GM20000 (cell line): ENCODE data around the gene CASP9.

Source experiments
- DNase-seq: peaks from one replicate; pipeline ENCODE4 v3.0.0; 2012; ENCODE audit warnings: low spot score
- TF ChIP-seq, protein P1 (sequence below): IDR thresholded peaks from 2 replicates; pipeline ENCODE4 v1.5.1; 2012; ENCODE audit warnings: mild to moderate bottlenecking, control low read depth; ENCODE audit errors: extremely low read depth, missing control alignments

The CASP9 gene

DNA sequence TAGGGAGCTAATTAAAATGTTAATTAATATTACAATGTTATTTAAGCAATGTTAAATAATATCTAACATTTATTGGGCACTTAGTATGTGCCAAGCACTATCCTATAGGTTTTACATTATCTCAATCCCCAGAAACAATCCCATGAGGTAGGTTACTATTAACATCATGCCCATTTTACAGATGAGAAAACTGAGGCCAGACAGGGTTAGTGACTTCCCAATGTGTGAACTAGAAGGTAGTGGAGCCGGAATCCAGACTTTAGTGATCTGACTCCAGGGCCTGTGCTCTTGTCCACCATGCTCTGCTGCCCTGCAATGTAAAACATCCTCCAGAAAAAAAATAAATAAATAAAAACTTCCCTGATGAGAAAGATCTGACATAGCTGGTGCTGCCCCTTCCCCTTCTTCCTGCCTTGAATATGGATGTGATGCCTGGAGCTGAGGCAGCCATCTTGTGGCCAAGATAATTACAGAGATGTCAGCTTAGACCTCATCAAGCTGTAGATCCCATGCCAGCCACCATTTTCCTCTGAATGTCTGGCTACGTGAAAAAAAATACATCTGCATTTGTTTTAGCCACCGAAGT is 75.0 kb downstream of the CASP9 start:
- no peak for DNase-seq

DNA sequence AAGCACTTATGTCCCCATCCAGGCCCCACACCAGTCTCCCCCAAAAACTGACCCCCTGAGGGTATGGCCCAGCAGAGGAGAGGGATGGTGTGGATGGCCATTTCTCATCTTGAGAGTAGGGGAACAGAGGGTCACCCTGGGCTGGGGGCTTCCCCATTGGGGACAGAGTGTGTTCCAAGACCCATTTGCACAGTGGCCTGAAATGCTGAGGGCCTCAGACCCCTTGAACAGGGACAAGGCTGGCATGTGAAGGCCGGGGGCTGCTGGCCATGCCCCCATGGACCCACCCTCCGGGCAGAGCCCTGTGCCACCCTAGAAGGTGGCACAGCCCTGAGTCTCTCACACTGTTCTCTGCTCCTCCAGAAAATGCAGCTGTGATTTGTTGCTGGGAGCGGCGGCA is 77.8 kb downstream of the CASP9 start:
- DNase-seq, result no peak
- TF ChIP-seq, protein P1, sequence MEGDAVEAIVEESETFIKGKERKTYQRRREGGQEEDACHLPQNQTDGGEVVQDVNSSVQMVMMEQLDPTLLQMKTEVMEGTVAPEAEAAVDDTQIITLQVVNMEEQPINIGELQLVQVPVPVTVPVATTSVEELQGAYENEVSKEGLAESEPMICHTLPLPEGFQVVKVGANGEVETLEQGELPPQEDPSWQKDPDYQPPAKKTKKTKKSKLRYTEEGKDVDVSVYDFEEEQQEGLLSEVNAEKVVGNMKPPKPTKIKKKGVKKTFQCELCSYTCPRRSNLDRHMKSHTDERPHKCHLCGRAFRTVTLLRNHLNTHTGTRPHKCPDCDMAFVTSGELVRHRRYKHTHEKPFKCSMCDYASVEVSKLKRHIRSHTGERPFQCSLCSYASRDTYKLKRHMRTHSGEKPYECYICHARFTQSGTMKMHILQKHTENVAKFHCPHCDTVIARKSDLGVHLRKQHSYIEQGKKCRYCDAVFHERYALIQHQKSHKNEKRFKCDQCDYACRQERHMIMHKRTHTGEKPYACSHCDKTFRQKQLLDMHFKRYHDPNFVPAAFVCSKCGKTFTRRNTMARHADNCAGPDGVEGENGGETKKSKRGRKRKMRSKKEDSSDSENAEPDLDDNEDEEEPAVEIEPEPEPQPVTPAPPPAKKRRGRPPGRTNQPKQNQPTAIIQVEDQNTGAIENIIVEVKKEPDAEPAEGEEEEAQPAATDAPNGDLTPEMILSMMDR, result no peak

More for the DNA sequence above, 75.0 kb downstream of the CASP9 start:
- TF ChIP-seq, protein P1, result no peak

DNA sequence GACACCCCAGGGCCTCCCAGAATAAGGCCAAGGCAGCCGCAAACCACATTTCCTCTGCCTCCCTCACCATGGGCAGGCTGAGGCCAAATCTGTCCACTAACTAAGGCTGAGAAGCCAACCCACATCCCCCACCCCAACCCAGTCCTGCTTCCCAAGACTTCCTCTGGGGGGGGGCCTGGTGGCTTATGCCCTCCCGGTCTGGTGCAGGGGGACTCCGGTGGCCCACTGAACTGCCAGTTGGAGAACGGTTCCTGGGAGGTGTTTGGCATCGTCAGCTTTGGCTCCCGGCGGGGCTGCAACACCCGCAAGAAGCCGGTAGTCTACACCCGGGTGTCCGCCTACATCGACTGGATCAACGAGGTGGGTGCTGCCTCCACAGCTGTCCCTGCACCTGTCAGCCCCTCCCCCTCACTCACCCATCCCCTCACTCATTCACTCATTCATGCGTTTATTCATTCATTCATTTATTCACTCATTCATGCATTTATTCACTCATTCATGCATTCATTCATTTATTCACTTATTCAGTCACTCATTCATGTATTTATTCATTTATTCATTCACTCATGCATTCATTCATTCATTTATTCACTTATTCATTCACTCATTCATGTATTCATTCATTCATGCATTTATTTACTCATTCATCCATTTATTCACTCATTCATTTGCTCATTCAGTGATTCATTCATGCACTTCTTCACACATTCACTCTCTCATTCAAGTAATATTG is 78.5 kb downstream of the CASP9 start:
- no peak for DNase-seq

DNA sequence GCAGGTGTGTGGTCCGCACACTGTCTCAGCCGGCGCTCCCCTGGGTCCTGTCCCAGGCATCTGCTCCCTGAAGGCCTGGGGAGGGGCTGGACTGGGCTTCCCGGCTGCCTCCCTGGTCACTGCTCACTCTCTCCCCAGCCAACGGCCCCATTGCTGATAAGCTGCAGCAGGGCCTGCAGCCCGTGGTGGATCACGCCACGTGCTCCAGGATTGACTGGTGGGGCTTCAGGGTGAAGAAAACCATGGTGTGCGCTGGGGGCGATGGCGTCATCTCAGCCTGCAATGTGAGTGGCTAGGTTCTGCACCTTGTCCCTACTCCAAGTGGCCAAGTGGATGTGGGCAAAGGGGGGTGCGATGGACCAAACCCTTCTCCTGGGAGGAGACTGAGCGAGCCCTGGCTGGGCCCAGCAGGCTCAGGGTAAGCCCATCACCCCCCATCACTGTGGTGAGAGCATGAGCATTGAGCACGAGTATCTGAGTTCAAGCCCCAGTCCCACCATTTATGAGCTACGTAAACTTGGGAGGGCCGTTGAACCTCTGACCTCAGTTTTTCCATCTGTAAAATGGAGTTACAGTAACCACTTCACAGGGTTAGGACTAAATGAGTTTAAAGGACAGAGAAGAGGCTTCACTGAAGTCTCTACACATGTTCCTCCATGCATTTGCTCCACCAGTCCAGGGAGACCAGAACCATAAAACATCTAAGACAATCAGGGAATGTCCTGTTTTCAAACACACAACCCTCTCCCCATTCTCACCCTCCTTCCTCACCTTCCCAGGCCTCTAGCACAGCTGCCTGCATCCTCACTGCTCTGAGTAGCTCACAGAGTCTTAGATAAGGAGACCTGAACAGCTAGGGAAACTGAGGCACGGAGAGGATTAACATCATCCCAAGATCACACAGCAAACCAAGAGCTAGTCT is 79.3 kb downstream of the CASP9 start:
- TF ChIP-seq, protein P1, result no peak

More for the DNA sequence above, 78.5 kb downstream of the CASP9 start:
- TF ChIP-seq, protein P1, result no peak

DNA sequence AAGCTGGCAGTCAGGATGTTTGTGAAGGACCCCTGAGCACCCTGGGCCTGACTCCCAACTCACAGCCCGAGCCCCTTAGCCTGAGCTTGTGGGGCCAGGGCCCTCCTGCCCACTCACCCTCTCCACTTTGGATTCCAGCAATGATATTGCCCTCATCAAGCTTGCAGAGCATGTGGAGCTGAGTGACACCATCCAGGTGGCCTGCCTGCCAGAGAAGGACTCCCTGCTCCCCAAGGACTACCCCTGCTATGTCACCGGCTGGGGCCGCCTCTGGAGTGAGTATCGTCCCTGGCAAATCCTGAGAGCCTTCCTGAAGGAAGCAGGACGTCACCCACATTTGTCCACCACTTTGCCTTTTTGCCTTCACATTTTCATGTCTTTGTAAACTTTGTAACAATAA is 80.7 kb downstream of the CASP9 start:
- no peak for DNase-seq
- TF ChIP-seq, protein P1, result no peak

More for the DNA sequence above, 79.3 kb downstream of the CASP9 start:
- DNase-seq, result no peak

DNA sequence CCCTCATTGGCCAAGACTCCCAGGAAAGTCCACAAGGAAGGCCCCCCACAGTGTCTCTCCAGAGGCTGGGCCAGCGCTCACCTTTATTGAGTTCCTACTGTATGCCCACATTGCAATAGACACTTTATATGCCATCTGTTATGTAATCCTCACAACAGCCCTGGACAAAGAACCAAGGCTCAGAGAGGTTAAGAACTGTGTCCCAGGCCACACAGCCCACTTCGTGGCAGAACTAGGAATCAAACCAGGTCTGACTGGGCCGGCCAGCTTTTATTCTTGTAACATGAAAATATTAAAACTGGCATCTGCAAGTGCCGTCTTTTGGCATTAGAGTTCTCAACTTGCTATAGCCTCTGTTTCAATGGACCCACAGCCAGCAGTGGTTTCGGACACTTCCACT is 81.3 kb downstream of the CASP9 start:
- TF ChIP-seq, protein P1, result no peak
- no peak for DNase-seq
